NT2/D1 (cell line): ENCODE measurements around the gene CYGB.

Experiments used
- DNase-seq: peaks from one replicate; pipeline ENCODE4 v3.0.0-alpha.2; 2011; ENCODE audit warnings: low read depth, low spot score
- H3K27me3 ChIP-seq: 2 replicates; pipeline ENCODE4 v1.6.0; 2011; ENCODE audit warnings: mild to moderate bottlenecking; ENCODE audit not compliant: insufficient read length, insufficient read depth
- H3K36me3 ChIP-seq: 2 replicates; pipeline ENCODE4 v1.6.1; 2011; ENCODE audit warnings: mild to moderate bottlenecking, low read length, mixed read lengths; ENCODE audit not compliant: insufficient read depth, insufficient read length
- H3K4me1 ChIP-seq: 2 replicates; pipeline ENCODE4 v1.5.1; 2011; ENCODE audit not compliant: insufficient read depth, insufficient read length
- H3K4me3 ChIP-seq: 2 replicates; pipeline ENCODE4 v1.5.1; 2011; ENCODE audit warnings: low read depth; ENCODE audit not compliant: insufficient read length
- H3K9ac ChIP-seq: 2 replicates; pipeline ENCODE4 v1.6.0; 2011; ENCODE audit warnings: low read depth; ENCODE audit not compliant: insufficient read length
- H3K9me3 ChIP-seq: 2 replicates; pipeline ENCODE4 v1.5.1; 2011; ENCODE audit warnings: mild to moderate bottlenecking, low read length; ENCODE audit not compliant: insufficient read depth
- SUZ12 ChIP-seq: IDR thresholded peaks from 2 replicates; pipeline ENCODE4 v1.6.1; 2011; ENCODE audit not compliant: insufficient read length, insufficient read depth; ENCODE audit errors: extremely low read depth
- YY1 ChIP-seq: IDR thresholded peaks from 2 replicates; pipeline ENCODE4 v1.6.1; 2011; ENCODE audit not compliant: insufficient read length, insufficient read depth
- ZNF274 ChIP-seq: IDR thresholded peaks from 2 replicates; pipeline ENCODE4 v1.6.1; 2011; ENCODE audit warnings: mild to moderate bottlenecking, low read depth, low read length

CYGB gene

DNA sequence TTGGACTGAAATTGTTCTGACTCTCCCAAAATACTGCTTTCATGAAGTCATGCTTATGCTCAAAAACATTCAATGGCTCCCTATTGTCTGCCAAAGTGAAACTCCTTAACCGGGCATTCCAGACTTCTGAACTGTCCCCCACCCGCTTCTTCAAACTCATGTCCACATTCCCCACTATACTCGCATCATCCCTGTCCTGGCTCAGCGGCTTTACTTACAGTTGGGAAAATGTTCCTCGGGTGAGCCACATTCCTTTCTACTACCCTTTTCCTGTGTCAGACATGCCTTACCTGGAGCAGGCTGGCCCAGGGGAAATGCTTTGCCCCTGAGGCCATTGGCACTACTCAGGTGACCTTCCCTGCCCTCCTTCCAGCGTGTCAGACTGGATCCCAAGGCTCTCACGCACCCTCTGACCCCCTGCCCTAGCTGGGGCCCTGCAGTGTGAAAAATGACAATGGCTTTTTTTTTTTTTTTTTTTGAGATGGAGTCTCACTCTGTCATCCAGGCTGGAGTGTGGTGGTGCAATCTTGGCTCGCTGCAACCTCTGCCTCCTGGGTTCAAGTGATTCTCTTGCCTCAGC lies 5.3 kb downstream of the CYGB start:
- TF ChIP-seq ZNF274 (no peak), SUZ12 (no peak), YY1 (no peak)
- no peaks in the 10 kb centered on the region for H3K9me3 ChIP-seq
- H3K9ac ChIP-seq = no peak overlapping the region
- H3K36me3 ChIP-seq = no peaks in the 10 kb centered on the region
- peaks cover 48% of the 10 kb centered on the region for H3K4me1 ChIP-seq
- no peak overlapping the region for H3K4me3 ChIP-seq
- peaks cover 12% of the 10 kb centered on the region for H3K27me3 ChIP-seq
- no peak for DNase-seq

DNA sequence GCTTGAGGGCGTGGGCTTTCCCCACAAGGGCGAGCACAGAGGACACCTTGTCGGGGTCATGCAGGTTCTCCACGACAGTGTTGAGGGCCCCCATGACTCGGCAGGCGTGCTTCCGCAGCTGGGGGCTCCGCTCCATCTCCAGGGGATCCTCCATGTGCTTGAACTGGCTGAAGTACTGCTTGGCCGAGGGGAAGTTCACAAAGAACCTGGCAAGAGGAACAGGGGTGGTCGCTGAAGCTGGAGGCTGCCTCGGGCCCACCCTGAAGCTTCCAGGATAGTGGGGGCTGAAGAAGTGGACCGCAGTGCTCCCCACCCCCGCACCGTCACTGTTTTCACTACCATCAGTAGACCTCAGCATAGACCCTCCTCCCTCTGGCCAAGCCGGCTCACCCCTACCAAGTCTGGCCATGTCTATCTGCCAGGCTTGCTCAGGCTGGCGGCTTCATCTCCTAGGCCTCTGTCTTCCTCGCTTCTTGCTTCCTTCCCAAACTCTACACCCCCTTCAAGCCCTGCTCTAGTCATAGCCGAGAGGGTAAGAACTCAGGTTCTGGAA lies 5.9 kb downstream of the CYGB start:
- H3K36me3 ChIP-seq = no peaks in the 10 kb centered on the region
- peaks cover 6% of the 10 kb centered on the region for H3K27me3 ChIP-seq
- TF ChIP-seq ZNF274 (no peak), SUZ12 (no peak), YY1 (no peak)
- H3K9ac ChIP-seq = no peak overlapping the region
- no peak for DNase-seq
- no peaks in the 10 kb centered on the region for H3K9me3 ChIP-seq
- peaks cover 45% of the 10 kb centered on the region for H3K4me1 ChIP-seq
- H3K4me3 ChIP-seq = no peak overlapping the region

DNA sequence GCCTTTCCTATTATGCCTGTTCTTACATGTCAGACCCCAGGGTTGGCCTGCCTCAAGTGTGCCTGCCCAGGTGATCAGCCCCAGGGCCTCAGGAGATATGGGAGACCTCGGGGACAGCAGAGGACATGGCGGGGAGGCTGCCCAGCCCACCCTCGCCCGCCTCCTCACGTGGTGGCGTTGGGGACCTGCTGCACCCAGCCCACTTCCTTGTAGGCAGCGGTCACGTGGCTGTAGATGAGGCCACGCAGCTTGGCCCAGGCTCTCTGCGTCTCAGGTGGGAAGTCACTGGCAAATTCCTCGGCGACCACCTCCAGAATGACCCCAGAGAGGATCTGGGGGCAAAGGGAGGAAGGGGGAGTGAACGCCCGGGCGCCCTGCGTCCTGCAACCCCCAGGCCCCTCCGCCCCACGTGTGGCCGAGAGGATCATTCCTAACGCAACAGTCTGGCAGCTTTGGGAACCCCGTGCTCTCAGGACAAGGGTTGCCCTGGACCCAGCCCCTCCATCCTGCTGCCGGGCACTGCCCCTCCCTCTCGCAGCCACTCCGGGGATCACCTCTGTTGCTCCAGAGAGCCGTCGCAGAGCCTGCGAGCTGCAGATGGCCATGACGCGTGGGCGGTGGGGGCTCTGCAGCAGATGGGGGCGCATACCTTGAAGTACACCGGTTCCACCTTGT lies 6.6 kb downstream of the CYGB start:
- Histone ChIP-seq H3K4me3 (no peak overlapping the region), H3K9ac (no peak overlapping the region), H3K27me3 (no peaks in the 10 kb centered on the region), H3K36me3 (no peaks in the 10 kb centered on the region), H3K9me3 (no peaks in the 10 kb centered on the region), H3K4me1 (peaks cover 43% of the 10 kb centered on the region)
- no peak for DNase-seq
- no peak for TF ChIP-seq YY1
- no peak for TF ChIP-seq ZNF274
- no peak for TF ChIP-seq SUZ12

DNA sequence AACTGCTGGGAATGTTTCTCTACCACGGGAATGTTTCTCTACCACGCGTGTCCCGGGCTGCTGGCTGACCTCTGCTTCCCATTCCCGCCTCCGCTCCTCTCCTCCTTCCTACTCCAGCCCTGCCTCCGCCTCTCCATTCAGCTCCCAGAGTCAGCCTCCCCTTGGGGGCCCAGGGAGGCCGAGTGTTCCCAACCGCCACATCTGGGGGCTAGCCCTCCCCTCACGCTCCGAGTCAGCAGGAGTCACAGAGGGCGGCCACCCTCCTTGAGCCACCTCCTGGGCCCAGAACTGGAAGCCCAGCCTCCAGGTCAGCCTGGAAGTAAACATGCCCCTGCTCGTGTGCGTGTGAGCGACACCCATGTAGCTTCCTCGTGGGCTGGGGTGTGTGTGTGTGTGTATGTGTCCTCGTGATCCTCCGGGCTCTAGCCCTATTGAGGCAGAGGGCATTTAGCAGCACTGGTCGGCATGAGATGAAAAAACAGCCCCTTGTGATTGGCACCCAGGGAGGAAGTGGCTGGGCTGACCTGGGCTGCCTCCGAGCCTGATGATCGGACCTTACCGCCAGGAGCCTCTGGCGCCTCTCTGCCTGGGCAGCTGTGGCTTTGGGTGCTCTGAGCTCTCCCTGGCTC lies 7.3 kb downstream of the CYGB start:
- TF ChIP-seq SUZ12 (no peak), ZNF274 (no peak), YY1 (no peak)
- DNase-seq = no peak
- Histone ChIP-seq H3K36me3 (no peaks in the 10 kb centered on the region), H3K27me3 (no peaks in the 10 kb centered on the region), H3K4me1 (peaks cover 39% of the 10 kb centered on the region), H3K4me3 (no peak overlapping the region), H3K9ac (no peak overlapping the region), H3K9me3 (no peaks in the 10 kb centered on the region)

DNA sequence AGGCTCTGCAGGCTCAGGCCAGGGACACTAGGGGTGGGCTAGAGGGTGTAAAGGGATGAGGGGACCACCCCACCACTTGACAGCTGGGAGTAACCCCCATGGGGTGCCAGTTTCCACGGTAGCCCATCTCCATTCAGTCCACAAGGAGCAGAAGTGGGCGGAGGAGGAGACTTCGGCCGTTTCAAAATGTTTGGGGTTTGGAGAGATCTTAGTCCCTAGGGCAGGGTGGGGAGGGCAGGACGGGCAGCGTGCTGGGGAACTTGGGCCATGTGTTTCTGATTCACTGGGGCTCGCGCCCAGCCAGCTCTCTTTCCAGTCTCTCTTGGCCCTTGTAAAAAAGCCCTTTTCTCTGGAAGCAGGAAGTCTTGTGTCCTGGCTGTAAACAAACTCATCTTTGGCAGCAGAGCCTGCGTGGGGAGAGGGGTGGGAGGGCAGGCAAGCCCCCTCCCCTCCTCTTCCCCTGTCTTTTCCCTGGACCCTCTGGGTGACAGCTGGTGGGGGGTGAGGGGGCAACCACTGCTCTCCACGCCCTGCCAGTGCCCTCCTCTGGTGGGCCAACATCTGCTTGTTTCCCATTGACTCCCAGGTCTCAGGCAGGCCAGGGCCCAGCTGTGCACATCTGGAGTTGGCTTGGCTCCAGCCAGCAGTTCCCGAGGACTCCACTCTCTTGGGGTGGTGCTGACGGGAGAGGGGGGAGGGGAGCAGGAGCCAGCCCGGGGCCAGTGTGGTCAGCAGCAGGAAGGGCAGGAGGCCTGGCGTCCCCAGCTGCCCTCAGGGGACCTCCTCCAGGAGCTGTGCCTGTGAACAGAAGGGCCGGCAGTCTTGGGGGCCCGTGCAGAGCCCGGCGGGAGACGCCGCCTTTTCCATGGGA lies 8.1 kb downstream of the CYGB start:
- H3K9ac ChIP-seq = peak overlapping the region; percentile 12
- H3K4me1 ChIP-seq = peaks cover 36% of the 10 kb centered on the region
- DNase-seq = no peak
- H3K4me3 ChIP-seq = no peak overlapping the region
- no peaks in the 10 kb centered on the region for H3K27me3 ChIP-seq
- H3K9me3 ChIP-seq = no peaks in the 10 kb centered on the region
- no peaks in the 10 kb centered on the region for H3K36me3 ChIP-seq
- TF ChIP-seq ZNF274 = no peak
- TF ChIP-seq SUZ12 = no peak
- TF ChIP-seq YY1 = no peak

DNA sequence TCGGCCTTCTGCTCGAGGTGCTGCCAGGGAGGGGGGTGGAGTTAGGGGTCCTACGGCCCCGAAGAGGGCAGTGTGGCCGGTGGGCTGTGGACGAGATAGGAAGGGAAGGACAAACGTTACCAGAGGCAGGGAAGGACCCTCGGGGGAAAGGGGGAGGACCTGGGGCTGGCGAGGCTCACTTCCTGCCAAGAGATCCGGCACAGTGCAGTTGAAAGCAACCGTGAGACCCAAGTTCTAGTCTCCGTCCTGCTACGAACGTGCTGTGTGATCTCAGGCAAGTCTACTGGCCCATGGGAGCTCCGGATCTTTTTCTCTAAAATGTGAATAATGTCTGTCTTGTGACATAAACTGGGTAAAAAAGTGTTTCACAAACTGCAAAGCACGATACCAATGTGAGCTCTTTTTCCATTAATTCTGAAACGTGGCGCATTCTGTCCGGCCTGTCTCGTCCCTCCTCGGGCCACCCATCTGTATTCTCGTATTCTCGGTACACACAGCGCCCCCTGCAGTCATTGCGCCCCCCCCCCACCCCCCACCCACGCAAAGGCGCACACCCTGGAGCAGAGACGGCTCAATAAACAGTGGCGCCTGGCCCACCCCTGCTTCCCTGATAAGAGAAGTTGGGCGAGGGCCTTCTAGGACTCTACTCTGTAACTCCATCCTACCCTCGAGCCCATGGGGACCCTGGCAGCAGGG lies 8.8 kb downstream of the CYGB start:
- no peak for DNase-seq
- H3K4me3 ChIP-seq = no peak overlapping the region
- peaks cover 36% of the 10 kb centered on the region for H3K4me1 ChIP-seq
- peak overlapping the region; percentile 12 for H3K9ac ChIP-seq
- no peak for TF ChIP-seq SUZ12
- TF ChIP-seq ZNF274 = no peak
- no peak for TF ChIP-seq YY1
- no peaks in the 10 kb centered on the region for H3K36me3 ChIP-seq
- peaks cover under 1% of the 10 kb centered on the region for H3K27me3 ChIP-seq
- H3K9me3 ChIP-seq = no peaks in the 10 kb centered on the region
